Ectodermal cell (in vitro differentiated cells): ENCODE results near the gene SELL. TPM values are rescaled to one million over a fixed set of nuclear protein-coding genes. Genes with fewer than 3 reads are reported as not detected.

Experiments
- H3K27ac ChIP-seq: 2 replicates; pipeline ENCODE4 v1.7.0; 2013; ENCODE audit warnings: mild to moderate bottlenecking, low read depth, low read length; ENCODE audit not compliant: insufficient read depth, poor library complexity, severe bottlenecking
- H3K27me3 ChIP-seq: 2 replicates; pipeline ENCODE4 v1.7.0; 2013; ENCODE audit warnings: mild to moderate bottlenecking, low read length; ENCODE audit not compliant: insufficient read depth, control insufficient read depth, poor library complexity, severe bottlenecking
- H3K36me3 ChIP-seq: one replicate; pipeline ENCODE4 v1.7.0; 2013; ENCODE audit warnings: low read length; ENCODE audit not compliant: control insufficient read depth, insufficient read depth
- H3K4me1 ChIP-seq: one replicate; pipeline ENCODE4 v1.7.0; 2013; ENCODE audit warnings: low read length; ENCODE audit not compliant: control insufficient read depth, insufficient read depth
- H3K4me3 ChIP-seq: 2 replicates; pipeline ENCODE4 v1.7.0; 2013; ENCODE audit warnings: low read depth, low read length, control low read depth; ENCODE audit not compliant: insufficient read depth
- H3K9me3 ChIP-seq: 2 replicates; pipeline ENCODE4 v1.7.0; 2013; ENCODE audit warnings: mild to moderate bottlenecking, low read length, moderate library complexity; ENCODE audit not compliant: control insufficient read depth
- WGBS, 2 experiments: methylation state at CpG; one replicate each; pipeline ENCODE4 v1.1.7; 2013; ENCODE audit warnings: missing lambda C conversion rate in 2 of 2; 5-methylcytosine and 5-hydroxymethylcytosine counted together
- polyA plus RNA-seq, 4 experiments: library from polyadenylated mRNA; stranded (reverse); fragments of 50-300 nt; gene quantifications; one replicate each; pipeline ENCODE4 v1.2.3, GENCODE V29; 2013

The SELL gene
- not detected for polyA plus RNA-seq (2013, experiment 1 of 4)
- polyA plus RNA-seq (2013, experiment 2 of 4), result not detected
- polyA plus RNA-seq (2013, experiment 3 of 4), result not detected
- polyA plus RNA-seq (2013, experiment 4 of 4), result not detected

DNA sequence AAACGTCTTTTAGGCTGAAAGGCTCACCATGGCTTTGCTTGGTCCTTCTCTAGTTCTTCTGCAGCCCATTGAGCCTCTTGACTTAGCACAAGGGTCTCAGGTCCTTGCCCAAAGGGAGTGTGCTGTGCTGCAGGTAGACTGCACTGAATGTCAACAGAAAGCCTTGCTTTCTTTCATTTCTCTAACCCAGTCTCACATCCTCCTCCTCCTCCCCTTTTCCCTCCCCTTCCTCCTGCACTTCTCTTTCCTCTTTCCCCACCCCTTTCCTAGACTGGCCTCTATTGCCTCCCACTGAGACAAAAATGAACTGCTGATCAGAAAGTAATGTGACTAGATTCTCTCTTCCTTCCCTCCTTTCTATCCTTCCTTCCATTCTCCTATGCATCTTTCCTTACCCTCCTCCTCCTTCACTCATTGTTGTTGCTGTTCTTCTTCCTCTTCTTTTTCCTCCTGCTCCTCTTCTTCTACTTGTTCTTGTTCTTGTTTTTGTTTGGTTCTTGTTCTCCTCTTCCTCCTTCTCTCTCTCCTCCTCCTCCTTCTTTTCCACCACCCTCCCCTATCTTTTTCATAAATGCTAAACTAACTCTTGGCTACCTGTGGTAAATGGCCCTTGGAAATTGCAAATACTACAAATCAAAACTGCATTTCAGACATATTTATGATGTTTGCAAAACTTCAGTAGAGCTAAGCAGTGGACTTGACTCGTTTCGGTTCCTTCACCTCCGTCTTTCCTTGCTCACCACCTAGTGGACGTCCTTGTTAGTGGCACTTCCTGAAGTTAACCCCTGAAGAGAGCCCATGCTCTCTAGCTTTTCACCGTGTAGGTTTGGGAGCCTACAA, at the start of gene SELL:
Gene SELL, minus strand, starts transcription at position 152 of the 840 bp plus-strand sequence. Its CDS starts 122 bp downstream, at position 30.
- WGBS, 2 experiments, result 20 to 22% methylated on average over 6 of the region's 6 CpGs
- Histone ChIP-seq H3K4me3 (no peak within 1 kb of the TSS), H3K4me1 (no peaks in the 10 kb centered on the region), H3K9me3 (no peaks in the 10 kb centered on the region), H3K27ac (no peak within 1 kb of the TSS), H3K36me3 (no peaks in the 10 kb centered on the region), H3K27me3 (no peaks in the 10 kb centered on the region)

DNA sequence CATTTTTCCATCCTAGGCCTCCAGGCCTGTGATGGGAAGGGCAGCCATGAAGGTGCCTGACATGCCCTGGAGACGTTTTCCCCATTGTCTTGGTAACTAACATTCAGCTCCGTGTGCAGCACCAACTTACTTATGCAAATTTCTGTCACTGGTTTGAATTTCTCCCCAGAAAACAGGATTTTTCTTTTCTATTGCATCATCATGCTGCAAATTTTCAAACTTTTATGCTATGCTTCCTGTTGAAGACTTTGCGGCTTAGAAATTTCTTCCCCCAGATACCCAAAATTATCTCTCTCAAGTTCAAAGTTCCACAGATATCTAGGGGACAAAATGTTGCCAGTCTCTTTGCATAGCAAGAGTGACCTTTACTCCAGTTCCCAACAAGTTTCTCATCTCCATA, 47.6 kb upstream of the SELL start:
- H3K27me3 ChIP-seq, result no peaks in the 10 kb centered on the region
- H3K4me1 ChIP-seq, result no peaks in the 10 kb centered on the region
- no peaks in the 10 kb centered on the region for H3K36me3 ChIP-seq
- no peak overlapping the region for H3K4me3 ChIP-seq
- H3K27ac ChIP-seq, result no peak overlapping the region
- H3K9me3 ChIP-seq, result peaks cover 3% of the 10 kb centered on the region
- 85 to 88% methylated on average over 3 of the region's 3 CpGs for WGBS, 2 experiments

DNA sequence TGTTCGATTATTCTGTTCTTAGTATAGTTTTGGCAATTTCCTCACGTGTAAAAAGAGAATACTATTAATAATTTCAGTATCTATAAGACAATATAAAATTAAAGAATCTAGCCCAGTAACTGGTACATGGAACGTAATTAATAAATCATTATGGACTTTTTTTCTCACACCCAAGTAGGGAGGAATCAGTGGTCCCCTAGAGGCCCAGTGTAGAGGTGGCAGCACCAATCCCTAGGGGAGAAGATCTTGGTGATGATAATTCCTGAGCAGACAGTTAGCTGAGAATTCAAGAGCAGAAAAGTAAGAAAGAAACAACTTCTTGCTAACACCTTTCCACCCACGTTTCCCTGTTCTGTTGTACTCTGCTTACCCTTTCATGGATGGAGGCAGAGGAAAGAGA, 42.1 kb upstream of the SELL start:
- H3K4me3 ChIP-seq, result no peak overlapping the region
- H3K9me3 ChIP-seq, result no peaks in the 10 kb centered on the region
- 65 to 93% methylated on average over 1 to 2 of the region's 4 CpGs for WGBS, 2 experiments
- H3K4me1 ChIP-seq, result no peaks in the 10 kb centered on the region
- no peaks in the 10 kb centered on the region for H3K36me3 ChIP-seq
- H3K27ac ChIP-seq, result no peak overlapping the region
- no peaks in the 10 kb centered on the region for H3K27me3 ChIP-seq

DNA sequence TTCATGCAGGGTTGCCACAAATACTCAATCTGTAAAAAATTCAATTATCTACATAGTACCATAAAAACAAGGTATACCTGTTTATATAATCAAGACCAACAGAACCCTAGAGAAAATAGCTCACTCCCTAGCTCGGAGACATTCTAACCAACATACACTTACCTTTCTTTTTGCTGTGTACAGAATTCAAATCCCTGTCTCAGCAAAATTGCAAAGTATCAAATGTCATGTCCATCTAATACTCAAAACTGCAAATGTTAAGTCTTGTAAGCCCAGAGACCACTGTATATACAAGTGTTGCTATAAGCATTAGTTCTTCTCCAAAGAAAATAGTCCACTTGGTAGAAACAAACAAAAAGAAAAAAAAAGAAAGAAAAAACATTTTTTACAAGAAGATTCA, 38.6 kb upstream of the SELL start:
- Histone ChIP-seq H3K4me3 (no peak overlapping the region), H3K9me3 (no peaks in the 10 kb centered on the region), H3K27ac (no peak overlapping the region), H3K4me1 (no peaks in the 10 kb centered on the region), H3K27me3 (no peaks in the 10 kb centered on the region), H3K36me3 (no peaks in the 10 kb centered on the region)
- 97% methylated on average over 1 of the region's 1 CpG for WGBS, 2 experiments

DNA sequence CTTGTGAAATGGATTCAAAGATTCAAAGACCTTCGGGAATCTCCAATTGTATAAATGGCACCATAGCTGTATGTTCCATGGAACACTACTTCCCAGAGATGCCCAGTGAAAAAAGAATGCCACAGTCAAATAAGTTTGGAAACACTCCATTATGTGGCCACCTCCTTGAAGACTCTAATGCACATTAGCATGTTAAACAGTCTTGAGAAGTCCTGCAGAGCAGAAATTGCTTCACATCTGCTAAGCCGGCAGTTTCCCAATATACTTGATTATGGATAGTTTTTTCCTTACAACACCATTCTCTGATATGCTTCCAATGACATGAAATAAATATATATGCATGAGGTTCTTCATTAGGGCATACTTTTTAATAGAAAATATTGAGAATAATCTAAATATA, 35.1 kb upstream of the SELL start:
- H3K4me3 ChIP-seq, result no peak overlapping the region
- H3K27me3 ChIP-seq, result no peaks in the 10 kb centered on the region
- no peaks in the 10 kb centered on the region for H3K36me3 ChIP-seq
- no peak overlapping the region for H3K27ac ChIP-seq
- no peaks in the 10 kb centered on the region for H3K9me3 ChIP-seq
- no peaks in the 10 kb centered on the region for H3K4me1 ChIP-seq
- 71 to 91% methylated on average over 1 to 2 of the region's 2 CpGs for whole genome bisulfite sequencing, 2 experiments

DNA sequence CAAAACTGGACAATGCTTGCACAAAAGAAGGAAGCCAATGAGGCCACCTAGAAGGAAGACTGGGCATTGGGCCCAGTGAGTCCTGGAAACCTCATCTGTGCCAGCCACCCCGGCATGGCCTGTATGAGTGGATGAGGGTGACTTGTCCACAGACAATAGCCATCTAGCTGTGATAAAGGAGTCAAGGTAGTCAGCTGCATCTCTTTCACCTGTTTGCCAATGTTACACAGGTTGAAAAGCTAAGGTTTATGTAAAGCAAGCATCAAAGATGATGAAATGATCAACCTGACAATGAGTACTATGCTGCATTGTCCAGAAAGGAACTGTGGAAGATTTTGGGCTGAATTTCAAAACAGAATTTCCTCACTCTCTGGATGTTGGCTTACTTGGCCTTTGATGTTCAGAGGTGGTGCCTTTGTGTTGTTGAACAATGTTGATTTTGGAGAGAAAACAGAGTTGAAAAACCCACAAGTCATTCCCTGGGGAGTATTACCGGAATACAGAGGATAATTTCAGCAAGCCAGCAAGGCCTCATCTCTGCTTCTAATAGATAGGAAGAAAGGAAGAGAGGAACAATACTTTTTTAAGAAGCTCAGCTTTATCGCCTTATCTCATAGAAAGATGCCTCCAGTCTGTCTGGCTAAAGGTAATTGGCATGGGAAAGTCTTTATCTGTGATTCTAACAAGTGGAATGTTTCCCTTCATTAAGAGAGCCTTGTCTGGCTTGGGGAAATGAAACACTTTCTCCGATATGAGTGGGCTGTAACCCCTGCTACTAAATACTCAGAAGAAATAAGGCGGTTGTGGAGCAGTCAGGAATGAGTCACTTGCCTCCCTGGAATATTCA, 33.8 kb upstream of the SELL start:
- H3K9me3 ChIP-seq, result no peaks in the 10 kb centered on the region
- H3K27ac ChIP-seq, result no peak overlapping the region
- H3K27me3 ChIP-seq, result no peaks in the 10 kb centered on the region
- no peak overlapping the region for H3K4me3 ChIP-seq
- 75 to 77% methylated on average over 5 of the region's 5 CpGs for WGBS, 2 experiments
- no peaks in the 10 kb centered on the region for H3K36me3 ChIP-seq
- no peaks in the 10 kb centered on the region for H3K4me1 ChIP-seq

DNA sequence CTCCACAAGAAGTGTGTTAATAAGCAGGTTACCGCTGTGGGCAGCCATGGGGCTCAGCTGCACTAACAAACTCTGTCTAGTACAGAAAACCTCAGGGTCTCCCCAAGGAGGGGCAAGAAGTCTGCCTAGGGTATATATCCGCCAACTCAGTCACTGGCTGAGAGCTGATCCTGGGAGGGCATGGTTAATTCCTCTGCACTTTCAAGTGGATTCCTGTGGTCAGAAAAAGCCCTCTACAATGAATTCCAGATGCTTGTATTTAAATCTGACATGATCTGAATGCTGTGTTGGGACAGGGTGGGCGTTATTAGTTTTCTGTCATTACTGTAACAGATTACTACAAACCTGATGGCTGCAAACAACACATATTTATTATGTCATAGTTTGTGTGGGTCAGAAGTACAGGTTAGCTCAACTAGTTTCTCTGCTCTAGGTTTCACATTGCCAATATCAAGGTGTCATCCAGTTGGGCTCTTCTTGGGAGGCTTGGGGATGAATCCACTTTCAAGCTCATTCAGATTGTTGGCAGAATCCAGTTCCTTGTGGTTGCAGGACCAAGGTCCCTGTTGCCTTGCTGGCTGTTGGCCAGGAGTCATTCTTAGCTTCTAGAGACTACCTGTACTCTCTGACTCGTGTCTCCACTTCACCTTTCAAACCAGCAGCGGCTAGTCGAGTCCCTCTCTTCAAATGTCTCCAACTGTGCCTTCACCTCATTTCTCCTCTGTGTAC, 30.4 kb upstream of the SELL start:
- 89 to 94% methylated on average over 5 of the region's 6 CpGs for WGBS, 2 experiments

DNA sequence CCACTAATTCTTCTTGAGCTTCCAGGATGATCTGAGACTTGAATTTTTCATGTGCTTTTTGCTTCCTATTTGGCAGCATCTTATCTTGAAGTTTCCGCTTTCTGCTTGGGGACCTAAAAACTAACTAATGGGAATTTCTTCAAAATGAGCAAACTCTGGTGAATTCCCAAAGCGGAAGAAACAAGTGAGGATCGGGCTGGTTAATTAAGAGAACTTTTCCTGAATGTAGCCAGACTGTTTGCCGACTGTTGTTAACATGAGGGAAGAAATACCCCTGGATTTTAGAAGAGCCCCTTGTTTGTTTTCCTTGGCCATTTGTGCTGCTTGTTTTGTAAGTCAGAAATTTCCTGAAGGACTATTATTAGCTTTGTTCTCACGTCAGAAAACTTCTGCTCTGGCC, 28.6 kb upstream of the SELL start:
- H3K27me3 ChIP-seq, result no peaks in the 10 kb centered on the region
- no peaks in the 10 kb centered on the region for H3K36me3 ChIP-seq
- WGBS, 2 experiments, result 90 to 93% methylated on average over 4 to 5 of the region's 5 CpGs
- H3K9me3 ChIP-seq, result no peaks in the 10 kb centered on the region
- H3K27ac ChIP-seq, result no peak overlapping the region
- H3K4me3 ChIP-seq, result no peak overlapping the region
- no peaks in the 10 kb centered on the region for H3K4me1 ChIP-seq

More for the DNA sequence above, 30.4 kb upstream of the SELL start:
- Histone ChIP-seq H3K27me3 (no peaks in the 10 kb centered on the region), H3K36me3 (no peaks in the 10 kb centered on the region), H3K27ac (no peak overlapping the region), H3K9me3 (no peaks in the 10 kb centered on the region), H3K4me1 (no peaks in the 10 kb centered on the region), H3K4me3 (no peak overlapping the region)

DNA sequence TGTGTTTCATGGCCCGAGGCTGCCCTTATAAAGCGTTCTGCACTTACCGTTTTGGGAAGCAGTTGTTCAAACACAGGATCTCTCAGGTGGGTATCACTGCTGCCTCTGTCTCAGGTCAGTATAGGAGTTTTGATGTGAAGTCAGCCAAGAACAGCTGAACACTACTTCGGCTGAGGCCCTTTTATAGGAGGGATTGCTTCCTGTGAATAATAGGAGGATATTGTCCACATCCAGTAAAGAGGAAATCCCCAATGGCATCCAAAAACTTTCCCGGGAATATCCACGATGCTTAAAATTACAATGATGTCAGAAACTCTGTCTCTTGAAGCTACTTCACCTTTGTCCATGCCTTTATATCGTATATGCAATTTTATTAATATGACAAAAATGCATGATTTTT, 22.5 kb upstream of the SELL start, which contains the start of gene SELE:
Gene SELE, minus strand, starts transcription at position 156 of the 400 bp plus-strand sequence. CDS start 467 bp downstream, outside the sequence.
- H3K4me1 ChIP-seq, result no peaks in the 10 kb centered on the region
- no peaks in the 10 kb centered on the region for H3K27me3 ChIP-seq
- 92 to 93% methylated on average over 6 of the region's 7 CpGs for WGBS, 2 experiments
- no peak within 1 kb of the TSS for H3K4me3 ChIP-seq
- H3K36me3 ChIP-seq, result no peaks in the 10 kb centered on the region
- H3K9me3 ChIP-seq, result no peaks in the 10 kb centered on the region
- H3K27ac ChIP-seq, result no peak within 1 kb of the TSS
